K562 (cell line): ENCODE data around the gene GPR153. TPM values are rescaled to one million over a fixed set of nuclear protein-coding genes. Genes with fewer than 3 reads are reported as not detected.
A peak's percentile ranks its signal among the peaks of the same experiment; 100 is the strongest.

ENCODE experiments used
- ATAC-seq: fragments of 200-7000 bp; cut with Tn5 transposase; 3 replicates; pipeline ENCODE4 v1.9.1; 2020; ENCODE audit warnings: moderate library complexity
- BruUV-seq: library from RNA; stranded (reverse); fragments of 400-500 nt; replicated peaks from 2 replicates; lab custom pipeline; 2021; lab: Mats Ljungman, UMichigan
- CTCF ChIA-PET: fragments of 300-600 bp; formaldehyde crosslinking; extraction: SDS; loops from one replicate; lab custom pipeline; 2021; ENCODE audit warnings: low intra/inter-chr PET ratio; lab: Yijun Ruan, JAX
- POLR2A ChIA-PET: fragments of 300-600, 350-650 bp; sonication (Branson Sonifier 250); formaldehyde crosslinking; extraction: SDS; loops from one replicate; lab custom pipeline; 2021; ENCODE audit warnings: antibody characterized with exemption, inconsistent platforms; lab: Yijun Ruan, JAX
- DNase-seq, 4 experiments: peaks; one replicate each; pipeline versions ENCODE4 v3.0.0 to v3.0.0-alpha.2; 2011 to 2018; ENCODE audit warnings: low spot score in 3 of 4, mixed read lengths in 3 of 4; ENCODE audit errors: extremely low read depth in 1 of 4
- FAIRE-seq: peaks from 2 replicates; lab custom pipeline; 2011; peaks lifted over from hg19 to GRCh38; lab: Jason Lieb, UNC
- H2AFZ ChIP-seq: 2 replicates; pipeline ENCODE4 v1.6.0; 2011; ENCODE audit warnings: low read depth, low read length, control low read depth, inconsistent platforms
- H3K27ac ChIP-seq: fragments of 200-600 bp; 3 replicates; pipeline ENCODE4 v1.8.0; 2011; ENCODE audit warnings: low read depth, mild to moderate bottlenecking, control low read depth, inconsistent platforms, low read length, moderate library complexity, mixed read lengths; ENCODE audit errors: extremely low read depth
- H3K27me3 ChIP-seq, 2 experiments: fragments of 300-600 bp in 1 of 2; 2 replicates in 1 of 2; 3 replicates in 1 of 2; pipeline versions ENCODE4 v1.6.0 to v1.8.0; 2011; ENCODE audit warnings: inconsistent platforms in 2 of 2, low read length in 2 of 2, mild to moderate bottlenecking in 1 of 2, mixed read lengths in 1 of 2, moderate library complexity in 1 of 2; ENCODE audit not compliant: control insufficient read depth in 2 of 2, insufficient read depth in 2 of 2
- H3K36me3 ChIP-seq: fragments of 300-600 bp; 3 replicates; pipeline ENCODE4 v1.8.0; 2011; ENCODE audit warnings: mild to moderate bottlenecking, low read length, inconsistent platforms; ENCODE audit not compliant: control insufficient read depth, insufficient read depth
- H3K4me1 ChIP-seq, 2 experiments: fragments of 200-600 bp in 1 of 2; replicated peaks in 1 of 2; 2 replicates in 1 of 2; 3 replicates in 1 of 2; pipeline versions ENCODE4 v1.5.1 to v1.8.0; 2011; ENCODE audit warnings: inconsistent platforms in 2 of 2, low read length in 2 of 2, mild to moderate bottlenecking in 1 of 2, mixed read lengths in 1 of 2, moderate library complexity in 1 of 2; ENCODE audit not compliant: control insufficient read depth in 2 of 2, insufficient read depth in 2 of 2
- H3K4me2 ChIP-seq: 2 replicates; pipeline ENCODE4 v1.6.1; 2011; ENCODE audit warnings: low read length, control low read depth, inconsistent platforms, mixed read lengths; ENCODE audit not compliant: insufficient read depth
- H3K4me3 ChIP-seq: fragments of 200-600 bp; sonication (generic), shearing (Covaris generic); 2 replicates; pipeline ENCODE4 v1.5.1; 2016; ENCODE audit warnings: control low read depth, inconsistent platforms
- H3K79me2 ChIP-seq: fragments of 200-600 bp; 3 replicates; pipeline ENCODE4 v1.8.0; 2011; ENCODE audit warnings: low read length, inconsistent platforms; ENCODE audit not compliant: control insufficient read depth, insufficient read depth
- H3K9ac ChIP-seq, 2 experiments: 2 replicates each; pipeline versions ENCODE4 v1.6.0 to v1.6.1; 2011; ENCODE audit warnings: low read depth in 2 of 2, low read length in 2 of 2, control low read depth in 1 of 2, inconsistent platforms in 1 of 2, mild to moderate bottlenecking in 1 of 2, mixed read lengths in 1 of 2; ENCODE audit not compliant: insufficient read depth in 1 of 2
- H3K9me1 ChIP-seq: one replicate; pipeline ENCODE4 v1.6.0; 2011; ENCODE audit warnings: inconsistent platforms, mild to moderate bottlenecking, low read length, moderate library complexity; ENCODE audit not compliant: control insufficient read depth, insufficient read depth
- H3K9me3 ChIP-seq: replicated peaks from 2 replicates; pipeline ENCODE4 v1.5.1; 2011; ENCODE audit warnings: low read depth, low read length, inconsistent platforms; ENCODE audit not compliant: control insufficient read depth, insufficient read depth
- H4K20me1 ChIP-seq: replicated peaks from 2 replicates; pipeline ENCODE4 v1.6.1; 2011; ENCODE audit warnings: low read length, inconsistent platforms, mixed read lengths; ENCODE audit not compliant: control insufficient read depth, insufficient read depth
- ADNP ChIP-seq: fragments of 200-800 bp; sonication (Bioruptor generic); IDR thresholded peaks from 2 replicates; pipeline ENCODE4 v1.6.1; 2016; ENCODE audit warnings: missing genetic modification characterization, missing compliant biosample characterization
- BDP1 ChIP-seq: IDR thresholded peaks from 3 replicates; pipeline ENCODE4 v1.6.1; 2011; ENCODE audit not compliant: insufficient read length, insufficient read depth
- CUX1 ChIP-seq: fragments of 200-800 bp; sonication (Bioruptor generic); IDR thresholded peaks from 2 replicates; pipeline ENCODE4 v1.6.1; 2016; ENCODE audit warnings: missing genetic modification characterization, missing compliant biosample characterization
- DMBX1 ChIP-seq: fragments of 250-450 bp; sonication (Bioruptor Pico); IDR thresholded peaks from 2 replicates; pipeline ENCODE4 v1.8.0; 2022; ENCODE audit warnings: inconsistent platforms, mild to moderate bottlenecking, moderate library complexity, borderline replicate concordance
- DNMT1 ChIP-seq: fragments of 450-650 bp; IDR thresholded peaks from 2 replicates; pipeline ENCODE4 v1.6.1; 2016; ENCODE audit warnings: antibody characterized with exemption, mild to moderate bottlenecking
- FOXJ2 ChIP-seq: fragments of 200-800 bp; sonication (Bioruptor generic); IDR thresholded peaks from 2 replicates; pipeline ENCODE4 v1.6.1; 2016; ENCODE audit warnings: missing genetic modification characterization, missing compliant biosample characterization
- FOXJ3 ChIP-seq: sonication (generic); formaldehyde crosslinking; IDR thresholded peaks from 2 replicates; pipeline ENCODE4 v1.4.0; 2020; ENCODE audit warnings: mild to moderate bottlenecking, missing genetic modification reagents
- HDAC3 ChIP-seq: fragments of 450-650 bp; IDR thresholded peaks from 2 replicates; pipeline ENCODE4 v1.6.1; 2018; ENCODE audit warnings: borderline replicate concordance, mild to moderate bottlenecking, moderate library complexity; ENCODE audit not compliant: partially characterized antibody
- HIVEP1 ChIP-seq: fragments of 250-450 bp; sonication (Bioruptor Pico); IDR thresholded peaks from 2 replicates; pipeline ENCODE4 v1.4.0; 2020; ENCODE audit warnings: mild to moderate bottlenecking
- KLF1 ChIP-seq: fragments of 450-650 bp; IDR thresholded peaks from 2 replicates; pipeline ENCODE4 v1.6.1; 2016; ENCODE audit warnings: missing genetic modification characterization, missing compliant biosample characterization
- NFIC ChIP-seq: fragments of 450-650 bp; IDR thresholded peaks from 2 replicates; pipeline ENCODE4 v1.6.1; 2017; ENCODE audit warnings: mild to moderate bottlenecking, inconsistent platforms
- POLR3A ChIP-seq: IDR thresholded peaks from 2 replicates; pipeline ENCODE4 v1.6.1; 2011; ENCODE audit warnings: borderline replicate concordance, mild to moderate bottlenecking, moderate library complexity; ENCODE audit not compliant: insufficient read length, insufficient read depth; ENCODE audit errors: extremely low read depth
- THRA ChIP-seq: fragments of 450-650 bp; IDR thresholded peaks from 2 replicates; pipeline ENCODE4 v1.6.1; 2017; ENCODE audit warnings: mild to moderate bottlenecking, moderate library complexity
- ZNF57 ChIP-seq: fragments of 450-650 bp; formaldehyde crosslinking; IDR thresholded peaks from 2 replicates; pipeline ENCODE4 v1.4.0; 2020; ENCODE audit warnings: mild to moderate bottlenecking, moderate library complexity
- ZNF699 ChIP-seq: fragments of 250-450 bp; sonication (Bioruptor Pico); IDR thresholded peaks from 2 replicates; pipeline ENCODE4 v1.8.0; 2021; ENCODE audit warnings: mild to moderate bottlenecking, moderate library complexity; ENCODE audit not compliant: insufficient replicate concordance
- WGBS: fragments of 100-300 bp; shearing (Covaris generic); methylation state at CpG from one replicate; pipeline ENCODE4 v1.1.6; 2016; ENCODE audit warnings: low coverage, mixed read lengths; ENCODE audit not compliant: insufficient coverage; ENCODE audit errors: missing lambda C conversion rate; 5-methylcytosine and 5-hydroxymethylcytosine counted together
- in situ Hi-C: fragments of 300-500 bp; cut with MboI; formaldehyde crosslinking; loops from 4 replicates; pipeline ENCODE4 v1.15.0; 2018; ENCODE audit warnings: inconsistent platforms, mixed read lengths
- intact Hi-C: fragments of 100-400 bp; cut with micrococcal nuclease; formaldehyde crosslinking; loops from 2 replicates; pipeline ENCODE4 v1.14.2; 2022
- polyA plus RNA-seq, 8 experiments: library from polyadenylated mRNA; depleted of rRNA in 4 of 8; stranded (reverse) in 5 of 8; unstranded in 3 of 8; fragments of >200 nt; fragmentation: Nextera tagmentation in 2 of 8; fragmentation: Illumina TruSeq in 1 of 8; extraction: Ambion mirVana in 2 of 8; extraction: Trizol in 1 of 8; gene quantifications; 2 replicates each; pipeline versions ENCODE4 v1.2.1 to v1.2.3, GENCODE V29; 2011 to 2014; ENCODE audit warnings: inconsistent platforms in 1 of 8, missing spikeins in 1 of 8
- total RNA-seq, 7 experiments: library from RNA; depleted of rRNA in 6 of 7; stranded (reverse); fragments of >200 nt in 6 of 7; fragmentation: Illumina TruSeq in 2 of 7; extraction: Trizol in 2 of 7; gene quantifications; 2 replicates each; pipeline versions ENCODE4 v1.2.1 to v1.2.3, GENCODE V29; 2011 to 2021; ENCODE audit warnings: low replicate concordance in 1 of 7

Gene GPR153
- total and polyA plus RNA-seq, 9 of the 15 experiments (the other 6 are each of a cell fraction or from before 2014, with no cell fraction given): 0.01 to 1.5 (median 0.51) TPM

- H3K36me3 ChIP-seq: peaks cover 39% of the 10 kb centered on the region
- no peaks in the 10 kb centered on the region for H3K9me1 ChIP-seq
- no peaks in the 10 kb centered on the region for H3K27me3 ChIP-seq
- in situ Hi-C loops: no loop called here
- H3K4me1 ChIP-seq: peaks cover 23 to 29% of the 10 kb centered on the region in 2 experiments; a peak in 4 of 5 replicates
- BruUV-seq: no TSS peak
- DNase-seq (peak in 1 of 4 experiments; percentile 44), FAIRE-seq (peak; percentile 19), ATAC-seq (no peak)
- H3K9ac ChIP-seq: peak overlapping the region; percentile 99
- peak overlapping the region; percentile 87 for H2AFZ ChIP-seq
- peak overlapping the region; percentile 90 for H3K4me2 ChIP-seq
- peaks cover 5% of the 10 kb centered on the region; the same call in 1 of the 2 replicates for H4K20me1 ChIP-seq
- ChIA-PET POLR2A (interaction anchor here (0.6 to 1.6 kb wide), 10 partner anchors 12 to 352 kb away, joined by 3 to 8 read pairs (median 3); no protein-coding TSS in a partner anchor), CTCF (no interaction called here)
- peak overlapping the region; percentile 99 for H3K4me3 ChIP-seq
- 65% methylated on average over 10 of the region's 10 CpGs for WGBS
- peak overlapping the region; percentile 96 for H3K27ac ChIP-seq
- H3K9me3 ChIP-seq: no peaks in the 10 kb centered on the region
- intact Hi-C loops: no loop called here
- peaks cover 58% of the 10 kb centered on the region for H3K79me2 ChIP-seq
- no peak for TF ChIP-seq DNMT1
- no peak for TF ChIP-seq HIVEP1 (CRISPR knock-in tag)
- no peak for TF ChIP-seq ADNP (tag)
- TF ChIP-seq BDP1: no peak
- no peak for TF ChIP-seq CUX1
- TF ChIP-seq THRA: no peak
- TF ChIP-seq HDAC3: no peak
- TF ChIP-seq POLR3A: no peak
- no peak for TF ChIP-seq FOXJ2 (tag)
- 0 out of 2 replicates have a peak, but pooled peaks have one; percentile 26 for TF ChIP-seq DMBX1 (CRISPR knock-in tag)
- TF ChIP-seq FOXJ3: no peak
- no peak for TF ChIP-seq NFIC
- TF ChIP-seq ZNF57 (CRISPR knock-in tag): 0 out of 2 replicates have a peak, but pooled peaks have one; percentile 16
- TF ChIP-seq KLF1: peak; percentile 29; the same call in 1 of the 2 replicates
- no peak for TF ChIP-seq ZNF699 (CRISPR knock-in tag)
These were observed 60.6 kb downstream of the GPR153 start for GRCh38 chr1:6200188-6200809.
